ENCODE results near the gene SORCS3. TPM values are rescaled to one million over a fixed set of nuclear protein-coding genes. Genes with fewer than 3 reads are reported as not detected.

SORCS3 gene
- polyA plus RNA-seq, 12 donors = 0.03 to 0.33 (median 0.06) TPM; not detected in 2

- DNase-seq = no peak
Measured at GRCh38 chr10:105181626-105182025, 540.5 kb downstream of the SORCS3 start.

- DNase-seq = no peak
Measured at GRCh38 chr10:105183536-105183935, 542.4 kb downstream of the SORCS3 start.

GRCh38 chr10:105185161-105185560 is 544.1 kb downstream of the SORCS3 start:
- no peak for DNase-seq

- DNase-seq = no peak
Measured at GRCh38 chr10:105187243-105187642, 546.2 kb downstream of the SORCS3 start.

GRCh38 chr10:105188737-105189462 is 547.8 kb downstream of the SORCS3 start:
- DNase-seq = no peak

- DNase-seq = no peak
Measured at GRCh38 chr10:105189463-105189800, 548.3 kb downstream of the SORCS3 start.

- DNase-seq = no peak
Measured at GRCh38 chr10:105192146-105192545, 551.1 kb downstream of the SORCS3 start.

- DNase-seq = no peak
Measured at GRCh38 chr10:105192861-105193260, 551.8 kb downstream of the SORCS3 start.

- no peak for DNase-seq
Measured at GRCh38 chr10:105195831-105196230, 554.7 kb downstream of the SORCS3 start.

- no peak for DNase-seq
Measured at GRCh38 chr10:105197598-105198364, 556.7 kb downstream of the SORCS3 start.

- no peak for DNase-seq
Measured at GRCh38 chr10:105206616-105207015, 565.5 kb downstream of the SORCS3 start.

- no peak for DNase-seq
Measured at GRCh38 chr10:105207476-105207995, 566.4 kb downstream of the SORCS3 start.

GRCh38 chr10:105210546-105210945 is 569.5 kb downstream of the SORCS3 start:
- DNase-seq = no peak

GRCh38 chr10:105237685-105238084 is 596.6 kb downstream of the SORCS3 start:
- no peak for DNase-seq

- DNase-seq = no peak
Measured at GRCh38 chr10:105239311-105240219, 598.5 kb downstream of the SORCS3 start.

GRCh38 chr10:105241254-105241653 is 600.2 kb downstream of the SORCS3 start:
- no peak for DNase-seq

- no peak for DNase-seq
Measured at GRCh38 chr10:105243381-105243780, 602.3 kb downstream of the SORCS3 start.

- no peak for DNase-seq
Measured at GRCh38 chr10:105243825-105244224, 602.7 kb downstream of the SORCS3 start.

GRCh38 chr10:105247831-105248499 is 606.9 kb downstream of the SORCS3 start:
- DNase-seq = no peak

GRCh38 chr10:105252911-105253310 is 611.8 kb downstream of the SORCS3 start:
- no peak for DNase-seq

GRCh38 chr10:105253515-105254212 is 612.6 kb downstream of the SORCS3 start:
- no peak for DNase-seq

Measured in muscle of arm (tissue), 12 donors.